Right atrium auricular region (tissue), 2 donors: Measurements from ENCODE around the gene LGR5. TPM values are rescaled to one million over a fixed set of nuclear protein-coding genes. Genes with fewer than 3 reads are reported as not detected.

ENCODE experiments used
- DNase-seq: peaks from one replicate; pipeline ENCODE4 v3.0.0-alpha.2; 2019; ENCODE audit warnings: low spot score
- H3K27ac ChIP-seq, 2 donors: fragments of 200-600 bp; sonication (generic); 1 replicate in 1 of 2; 2 replicates in 1 of 2; pipeline ENCODE4 v1.5.1; 2016 to 2019
- H3K27me3 ChIP-seq, 2 donors: fragments of 200-600 bp; sonication (generic); one replicate each; pipeline versions ENCODE4 v1.5.1 to v1.6.0; 2017 to 2019
- H3K36me3 ChIP-seq: fragments of 200-600 bp; sonication (generic); one replicate; pipeline ENCODE4 v1.5.1; 2016
- H3K4me1 ChIP-seq, 2 donors: fragments of 200-600 bp; sonication (generic); one replicate each; pipeline versions ENCODE4 v1.5.1 to v1.6.0; 2017 to 2019
- H3K4me3 ChIP-seq, 2 donors: fragments of 200-600 bp; sonication (generic); 1 replicate in 1 of 2; 2 replicates in 1 of 2; pipeline ENCODE4 v1.5.1; 2017 to 2019; ENCODE audit warnings: mild to moderate bottlenecking in 1 of 2, moderate library complexity in 1 of 2
- H3K9me3 ChIP-seq, 2 donors: fragments of 200-600 bp; sonication (generic); one replicate each; pipeline ENCODE4 v1.5.1; 2019
- total RNA-seq, 2 donors: library from RNA; depleted of rRNA; stranded (reverse); fragments of >200 nt; gene quantifications; one replicate each; pipeline ENCODE4 v1.1.0, GENCODE V29; 2016
- TF ChIP-seq, protein P1 (sequence below), 2 donors: fragments of 200-600 bp; sonication (generic); IDR thresholded peaks; one replicate each; pipeline ENCODE4 v1.5.1; 2019; ENCODE audit warnings: antibody characterized with exemption in 2 of 2

LGR5 gene
- total RNA-seq, 2 donors from 2014 or later: 0.19 to 0.31 TPM

- TF ChIP-seq, protein P1, sequence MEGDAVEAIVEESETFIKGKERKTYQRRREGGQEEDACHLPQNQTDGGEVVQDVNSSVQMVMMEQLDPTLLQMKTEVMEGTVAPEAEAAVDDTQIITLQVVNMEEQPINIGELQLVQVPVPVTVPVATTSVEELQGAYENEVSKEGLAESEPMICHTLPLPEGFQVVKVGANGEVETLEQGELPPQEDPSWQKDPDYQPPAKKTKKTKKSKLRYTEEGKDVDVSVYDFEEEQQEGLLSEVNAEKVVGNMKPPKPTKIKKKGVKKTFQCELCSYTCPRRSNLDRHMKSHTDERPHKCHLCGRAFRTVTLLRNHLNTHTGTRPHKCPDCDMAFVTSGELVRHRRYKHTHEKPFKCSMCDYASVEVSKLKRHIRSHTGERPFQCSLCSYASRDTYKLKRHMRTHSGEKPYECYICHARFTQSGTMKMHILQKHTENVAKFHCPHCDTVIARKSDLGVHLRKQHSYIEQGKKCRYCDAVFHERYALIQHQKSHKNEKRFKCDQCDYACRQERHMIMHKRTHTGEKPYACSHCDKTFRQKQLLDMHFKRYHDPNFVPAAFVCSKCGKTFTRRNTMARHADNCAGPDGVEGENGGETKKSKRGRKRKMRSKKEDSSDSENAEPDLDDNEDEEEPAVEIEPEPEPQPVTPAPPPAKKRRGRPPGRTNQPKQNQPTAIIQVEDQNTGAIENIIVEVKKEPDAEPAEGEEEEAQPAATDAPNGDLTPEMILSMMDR (IDR thresholded peaks at IDR 0.05): no peak
- Histone ChIP-seq H3K36me3 (no peaks in the 10 kb centered on the region), H3K9me3 (no peaks in the 10 kb centered on the region), H3K27me3 (no peaks in the 10 kb centered on the region), H3K27ac (no peak overlapping the region), H3K4me1 (no peaks in the 10 kb centered on the region), H3K4me3 (no peak overlapping the region)
- DNase-seq: no peak
Measured at GRCh38 chr12:71541583-71541982, 102.0 kb downstream of the LGR5 start.

DNA sequence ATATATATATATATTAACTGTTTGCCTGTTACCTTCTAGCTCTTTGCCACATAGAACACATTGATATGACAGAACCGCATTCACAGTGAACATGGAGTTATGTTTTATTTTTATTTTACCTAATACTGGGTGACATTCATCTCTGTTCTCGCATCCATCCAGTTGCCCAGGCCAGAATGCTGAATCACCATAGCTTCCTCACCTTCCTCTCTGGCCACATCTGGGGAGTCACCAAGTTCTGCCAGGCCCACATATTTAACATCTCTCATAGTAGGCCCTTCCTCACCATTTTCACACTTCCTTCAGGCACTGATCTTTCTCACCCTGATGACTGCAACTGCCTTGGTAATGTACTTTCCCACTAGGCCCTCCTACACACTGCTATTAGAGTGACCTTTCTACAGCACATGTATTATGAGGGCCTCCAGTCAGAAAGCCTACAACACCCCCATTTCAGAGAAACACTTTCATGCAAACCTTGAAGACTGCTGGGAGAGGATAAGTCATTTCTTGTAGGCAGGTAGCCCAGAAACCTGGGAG, 106.8 kb downstream of the LGR5 start:
- Histone ChIP-seq H3K27me3 (no peaks in the 10 kb centered on the region), H3K9me3 (no peaks in the 10 kb centered on the region), H3K4me3 (no peak overlapping the region), H3K36me3 (no peaks in the 10 kb centered on the region), H3K27ac (no peak overlapping the region), H3K4me1 (no peaks in the 10 kb centered on the region)
- no peak for DNase-seq
- TF ChIP-seq, protein P1 (IDR thresholded peaks at IDR 0.05): no peak

- Histone ChIP-seq H3K4me1 (no peaks in the 10 kb centered on the region), H3K27ac (no peak overlapping the region)
- TF ChIP-seq, protein P1 (IDR thresholded peaks at IDR 0.05): no peak
Measured at GRCh38 chr12:71548893-71549292, 109.3 kb downstream of the LGR5 start.

DNA sequence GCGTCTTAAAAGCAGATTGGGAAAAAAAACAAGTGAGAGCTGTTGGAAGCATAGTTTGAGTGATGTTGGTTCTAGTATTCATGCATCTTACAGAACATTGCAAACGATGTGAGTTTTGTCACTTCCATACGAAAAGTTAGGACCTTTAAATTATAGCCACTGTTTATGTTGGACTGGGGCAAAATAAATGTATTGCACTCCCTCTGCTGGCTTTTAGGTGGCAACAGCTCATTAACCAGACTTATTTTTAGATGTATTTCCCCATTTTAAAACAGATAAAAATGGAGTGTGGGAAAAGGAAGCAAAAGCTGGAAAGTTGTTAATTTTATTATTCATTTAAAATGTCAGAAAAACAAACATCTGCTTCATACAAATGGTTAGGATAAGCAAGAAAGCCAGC, 111.9 kb downstream of the LGR5 start:
- TF ChIP-seq, protein P1 (IDR thresholded peaks at IDR 0.05): peak in 1 of 2 donors; percentile 20
- no peaks in the 10 kb centered on the region for H3K27me3 ChIP-seq
- no peaks in the 10 kb centered on the region for H3K4me1 ChIP-seq
- H3K27ac ChIP-seq: no peak overlapping the region
- no peak overlapping the region for H3K4me3 ChIP-seq
- H3K9me3 ChIP-seq: no peaks in the 10 kb centered on the region
- DNase-seq: no peak
- no peaks in the 10 kb centered on the region for H3K36me3 ChIP-seq

More at GRCh38 chr12:71548893-71549292, 109.3 kb downstream of the LGR5 start:
- Histone ChIP-seq H3K9me3 (no peaks in the 10 kb centered on the region), H3K27me3 (no peaks in the 10 kb centered on the region), H3K4me3 (no peak overlapping the region), H3K36me3 (no peaks in the 10 kb centered on the region)
- no peak for DNase-seq

- Histone ChIP-seq H3K27ac (no peak overlapping the region), H3K27me3 (no peaks in the 10 kb centered on the region), H3K4me3 (no peak overlapping the region), H3K9me3 (no peaks in the 10 kb centered on the region), H3K36me3 (no peaks in the 10 kb centered on the region), H3K4me1 (no peaks in the 10 kb centered on the region)
- no peak for DNase-seq
- TF ChIP-seq, protein P1 (IDR thresholded peaks at IDR 0.05): no peak
Measured at GRCh38 chr12:71552728-71553501, 113.3 kb downstream of the LGR5 start.
